Right atrium auricular region (tissue), 2 donors: ENCODE measurements around the gene HDAC9. TPM values are rescaled to one million over a fixed set of nuclear protein-coding genes. Genes with fewer than 3 reads are reported as not detected.

Experiments
- DNase-seq: peaks from one replicate; pipeline ENCODE4 v3.0.0-alpha.2; 2019; ENCODE audit warnings: low spot score
- H3K27ac ChIP-seq, 2 donors: fragments of 200-600 bp; sonication (generic); 1 replicate in 1 of 2; 2 replicates in 1 of 2; pipeline ENCODE4 v1.5.1; 2016 to 2019
- H3K27me3 ChIP-seq, 2 donors: fragments of 200-600 bp; sonication (generic); one replicate each; pipeline versions ENCODE4 v1.5.1 to v1.6.0; 2017 to 2019
- H3K36me3 ChIP-seq: fragments of 200-600 bp; sonication (generic); one replicate; pipeline ENCODE4 v1.5.1; 2016
- H3K4me1 ChIP-seq, 2 donors: fragments of 200-600 bp; sonication (generic); one replicate each; pipeline versions ENCODE4 v1.5.1 to v1.6.0; 2017 to 2019
- H3K4me3 ChIP-seq, 2 donors: fragments of 200-600 bp; sonication (generic); 1 replicate in 1 of 2; 2 replicates in 1 of 2; pipeline ENCODE4 v1.5.1; 2017 to 2019; ENCODE audit warnings: mild to moderate bottlenecking in 1 of 2, moderate library complexity in 1 of 2
- H3K9me3 ChIP-seq, 2 donors: fragments of 200-600 bp; sonication (generic); one replicate each; pipeline ENCODE4 v1.5.1; 2019
- CTCF ChIP-seq, 2 donors: fragments of 200-600 bp; sonication (generic); IDR thresholded peaks; one replicate each; pipeline ENCODE4 v1.5.1; 2019; ENCODE audit warnings: antibody characterized with exemption in 2 of 2
- total RNA-seq, 2 donors: library from RNA; depleted of rRNA; stranded (reverse); fragments of >200 nt; gene quantifications; one replicate each; pipeline ENCODE4 v1.1.0, GENCODE V29; 2016

Gene HDAC9
- total RNA-seq, 2 donors from 2014 or later = 16.6 to 28.0 TPM

- no peak for TF ChIP-seq CTCF (IDR thresholded peaks at IDR 0.05)
- DNase-seq = no peak
- no peaks in the 10 kb centered on the region for H3K27me3 ChIP-seq
- H3K9me3 ChIP-seq = no peaks in the 10 kb centered on the region
- no peaks in the 10 kb centered on the region for H3K36me3 ChIP-seq
- no peak overlapping the region for H3K27ac ChIP-seq
- no peaks in the 10 kb centered on the region for H3K4me1 ChIP-seq
- H3K4me3 ChIP-seq = no peak overlapping the region
These were observed 291.2 kb downstream of the HDAC9 start for GRCh38 chr7:18786796-18787195.

GRCh38 chr7:18788026-18788425 lies 292.5 kb downstream of the HDAC9 start:
- Histone ChIP-seq H3K36me3 (no peaks in the 10 kb centered on the region), H3K27ac (no peak overlapping the region), H3K27me3 (no peaks in the 10 kb centered on the region), H3K9me3 (no peaks in the 10 kb centered on the region), H3K4me1 (no peaks in the 10 kb centered on the region), H3K4me3 (no peak overlapping the region)
- DNase-seq = no peak
- TF ChIP-seq CTCF (IDR thresholded peaks at IDR 0.05) = no peak

- Histone ChIP-seq H3K36me3 (no peaks in the 10 kb centered on the region), H3K27ac (no peak overlapping the region), H3K4me3 (no peak overlapping the region), H3K9me3 (no peaks in the 10 kb centered on the region), H3K27me3 (no peaks in the 10 kb centered on the region), H3K4me1 (no peaks in the 10 kb centered on the region)
- DNase-seq = no peak
- TF ChIP-seq CTCF (IDR thresholded peaks at IDR 0.05) = no peak
These were observed 297.5 kb downstream of the HDAC9 start for GRCh38 chr7:18792871-18793595.

GRCh38 chr7:18796216-18796615 lies 300.7 kb downstream of the HDAC9 start:
- H3K4me3 ChIP-seq = no peak overlapping the region

GRCh38 chr7:18798088-18798906 lies 302.7 kb downstream of the HDAC9 start:
- Histone ChIP-seq H3K27me3 (no peaks in the 10 kb centered on the region), H3K4me1 (no peaks in the 10 kb centered on the region), H3K9me3 (no peaks in the 10 kb centered on the region), H3K36me3 (no peaks in the 10 kb centered on the region), H3K4me3 (no peak overlapping the region), H3K27ac (no peak overlapping the region)
- DNase-seq = no peak
- TF ChIP-seq CTCF (IDR thresholded peaks at IDR 0.05) = no peak

More at GRCh38 chr7:18796216-18796615, 300.7 kb downstream of the HDAC9 start:
- Histone ChIP-seq H3K36me3 (no peaks in the 10 kb centered on the region), H3K27me3 (no peaks in the 10 kb centered on the region), H3K4me1 (no peaks in the 10 kb centered on the region), H3K27ac (no peak overlapping the region), H3K9me3 (no peaks in the 10 kb centered on the region)
- no peak for TF ChIP-seq CTCF (IDR thresholded peaks at IDR 0.05)
- no peak for DNase-seq
